22Rv1 (cell line): ENCODE results near the gene RAD50.

Experiments used
- ZFX ChIP-seq: fragments of 450-650 bp; IDR thresholded peaks from 2 replicates; pipeline ENCODE4 v1.6.1; 2017; ENCODE audit warnings: antibody characterized with exemption, borderline replicate concordance
- TF ChIP-seq, protein P1 (sequence below): fragments of 450-650 bp; IDR thresholded peaks from 2 replicates; pipeline ENCODE4 v1.5.1; 2017; ENCODE audit warnings: mild to moderate bottlenecking

DNA sequence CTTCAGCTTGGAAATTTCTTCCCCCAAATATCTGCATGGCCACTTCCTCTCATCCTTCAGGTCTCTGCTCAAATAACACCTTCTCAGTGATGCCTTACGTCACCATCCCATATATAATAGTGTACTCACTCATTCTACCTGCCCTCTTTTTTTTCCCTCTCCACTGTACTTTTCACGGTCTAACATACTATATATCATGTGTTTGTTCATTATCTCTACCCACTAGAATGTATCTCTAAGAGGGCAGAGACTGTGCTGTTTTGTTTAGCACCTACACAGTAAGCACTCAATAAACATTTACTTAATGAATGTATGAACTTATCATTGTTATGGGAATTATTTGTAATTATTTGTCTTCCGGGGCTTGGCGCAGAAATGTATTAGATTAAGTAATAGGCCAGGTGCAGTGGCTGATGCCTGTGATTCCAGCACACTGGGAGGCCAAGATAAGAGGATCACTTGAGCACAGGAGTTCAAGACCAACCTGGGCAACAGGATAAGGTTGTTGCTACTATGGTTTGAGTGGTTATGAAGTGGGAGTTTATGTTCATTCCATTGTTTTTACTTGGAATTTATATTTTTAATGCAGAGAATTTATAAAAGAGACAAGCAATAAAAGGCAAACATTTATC, 95.2 kb downstream of the RAD50 start:
- TF ChIP-seq, protein P1, sequence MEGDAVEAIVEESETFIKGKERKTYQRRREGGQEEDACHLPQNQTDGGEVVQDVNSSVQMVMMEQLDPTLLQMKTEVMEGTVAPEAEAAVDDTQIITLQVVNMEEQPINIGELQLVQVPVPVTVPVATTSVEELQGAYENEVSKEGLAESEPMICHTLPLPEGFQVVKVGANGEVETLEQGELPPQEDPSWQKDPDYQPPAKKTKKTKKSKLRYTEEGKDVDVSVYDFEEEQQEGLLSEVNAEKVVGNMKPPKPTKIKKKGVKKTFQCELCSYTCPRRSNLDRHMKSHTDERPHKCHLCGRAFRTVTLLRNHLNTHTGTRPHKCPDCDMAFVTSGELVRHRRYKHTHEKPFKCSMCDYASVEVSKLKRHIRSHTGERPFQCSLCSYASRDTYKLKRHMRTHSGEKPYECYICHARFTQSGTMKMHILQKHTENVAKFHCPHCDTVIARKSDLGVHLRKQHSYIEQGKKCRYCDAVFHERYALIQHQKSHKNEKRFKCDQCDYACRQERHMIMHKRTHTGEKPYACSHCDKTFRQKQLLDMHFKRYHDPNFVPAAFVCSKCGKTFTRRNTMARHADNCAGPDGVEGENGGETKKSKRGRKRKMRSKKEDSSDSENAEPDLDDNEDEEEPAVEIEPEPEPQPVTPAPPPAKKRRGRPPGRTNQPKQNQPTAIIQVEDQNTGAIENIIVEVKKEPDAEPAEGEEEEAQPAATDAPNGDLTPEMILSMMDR = no peak
- TF ChIP-seq ZFX = no peak
